ENCODE data around the gene ANKRD55. TPM values are rescaled to one million over a fixed set of nuclear protein-coding genes. Genes with fewer than 3 reads are reported as not detected.

Gene ANKRD55
- polyA plus RNA-seq, 1 of the 3 experiments (the other 2 are of a cell fraction) = not detected

GRCh38 chr5:56146674-56147073 is 86.5 kb downstream of the ANKRD55 start:
- no peaks in the 10 kb centered on the region for H3K9me2 ChIP-seq
- no peak overlapping the region for H3K9ac ChIP-seq
- DNase-seq = no peak
- H3K9me3 ChIP-seq = no peaks in the 10 kb centered on the region
- H3K4me2 ChIP-seq = no peak overlapping the region
- H3K4me3 ChIP-seq (ENCODE audit: low read depth in 2 of 2, low read length in 1 of 2) = no peak overlapping the region
- H4K20me1 ChIP-seq (ENCODE audit: insufficient read depth) = no peaks in the 10 kb centered on the region
- ChIA-PET POLR2A (no interaction called here), CTCF (interaction anchor here (1.1 kb wide), 1 partner anchor 36 kb away, joined by 3 read pairs; no protein-coding TSS in a partner anchor)
- no peaks in the 10 kb centered on the region for H3F3A ChIP-seq (replicated peaks; ENCODE audit: insufficient read depth)
- WGBS (ENCODE audit: low lambda C conversion rate) = 82% methylated on average over 4 of the region's 4 CpGs
- H3K27ac ChIP-seq (ENCODE audit: low read depth in 2 of 2, low read length in 1 of 2) = no peak overlapping the region
- H3K36me3 ChIP-seq (replicated peaks in 1 of 2; ENCODE audit: control insufficient read depth in 1 of 2, insufficient read depth in 2 of 2, low read length in 1 of 2) = no peaks in the 10 kb centered on the region
- TF ChIP-seq JUND (IDR thresholded peaks at IDR 0.05) = no peak
- TF ChIP-seq MXI1 (IDR thresholded peaks at IDR 0.05; ENCODE audit: low read depth, low read length) = no peak
- TF ChIP-seq RXRA (IDR thresholded peaks at IDR 0.05; ENCODE audit: borderline replicate concordance, low read depth) = no peak
- peaks cover 0 to 7% of the 10 kb centered on the region in 2 experiments; a peak in 2 of 4 replicates for H3K4me1 ChIP-seq (ENCODE audit: control insufficient read depth in 1 of 2, insufficient read depth in 2 of 2, low read depth in 1 of 2, low read length in 1 of 2)
- H3K27me3 ChIP-seq (ENCODE audit: insufficient read depth) = no peaks in the 10 kb centered on the region
- H3K79me2 ChIP-seq (ENCODE audit: insufficient read depth) = no peaks in the 10 kb centered on the region
- no peak overlapping the region for H2AFZ ChIP-seq (ENCODE audit: low read depth)

GRCh38 chr5:56145511-56145910 is 87.6 kb downstream of the ANKRD55 start:
- no peaks in the 10 kb centered on the region for H3K9me2 ChIP-seq
- no peaks in the 10 kb centered on the region for H3K27me3 ChIP-seq (ENCODE audit: insufficient read depth)
- no peak overlapping the region for H3K4me3 ChIP-seq (ENCODE audit: low read depth in 2 of 2, low read length in 1 of 2)
- TF ChIP-seq REST (IDR thresholded peaks at IDR 0.05; ENCODE audit: low read depth, low read length) (no peak), MEF2A (IDR thresholded peaks at IDR 0.05; ENCODE audit: borderline replicate concordance, low read depth) (no peak), ELF1 (IDR thresholded peaks at IDR 0.05) (no peak), PBX3 (IDR thresholded peaks at IDR 0.05) (no peak), FOXJ3 (CRISPR knock-in tag; IDR thresholded peaks at IDR 0.05) (no peak), FOSL2 (IDR thresholded peaks at IDR 0.05; ENCODE audit: borderline replicate concordance, low read depth) (no peak), JUND (IDR thresholded peaks at IDR 0.05) (no peak), SMC3 (IDR thresholded peaks at IDR 0.05; ENCODE audit: low read depth, low read length) (no peak)
- ChIA-PET POLR2A (no interaction called here), CTCF (interaction anchor here (1.1 kb wide), 1 partner anchor 37 kb away, joined by 3 read pairs; no protein-coding TSS in a partner anchor)
- H3K79me2 ChIP-seq (ENCODE audit: insufficient read depth) = no peaks in the 10 kb centered on the region
- H4K20me1 ChIP-seq (ENCODE audit: insufficient read depth) = no peaks in the 10 kb centered on the region
- DNase-seq = no peak
- H3K36me3 ChIP-seq (replicated peaks in 1 of 2; ENCODE audit: control insufficient read depth in 1 of 2, insufficient read depth in 2 of 2, low read length in 1 of 2) = no peaks in the 10 kb centered on the region
- no peak overlapping the region for H3K4me2 ChIP-seq
- H3K9me3 ChIP-seq = no peaks in the 10 kb centered on the region
- no peak overlapping the region; a peak in 1 of 4 replicates for H3K27ac ChIP-seq (ENCODE audit: low read depth in 2 of 2, low read length in 1 of 2)
- no peak overlapping the region for H3K9ac ChIP-seq
- peaks cover 0 to 7% of the 10 kb centered on the region in 2 experiments; a peak in 2 of 4 replicates for H3K4me1 ChIP-seq (ENCODE audit: control insufficient read depth in 1 of 2, insufficient read depth in 2 of 2, low read depth in 1 of 2, low read length in 1 of 2)
- H3F3A ChIP-seq (replicated peaks; ENCODE audit: insufficient read depth) = no peaks in the 10 kb centered on the region
- WGBS (ENCODE audit: low lambda C conversion rate) = 14% methylated on average over 1 of the region's 1 CpG
- no peak overlapping the region for H2AFZ ChIP-seq (ENCODE audit: low read depth)
